Measurements from ENCODE around the gene MRPS22.

Gene MRPS22

GRCh38 chr3:139354661-139355060 is 10.8 kb downstream of the MRPS22 start:
- no peak overlapping the region for H3K4me2 ChIP-seq (ENCODE audit: low read depth, low read length, poor library complexity, severe bottlenecking)
- H3K9me3 ChIP-seq (ENCODE audit: insufficient read depth, low read depth, low read length) = no peaks in the 10 kb centered on the region
- H3K9me2 ChIP-seq (replicated peaks; ENCODE audit: low read depth, low read length) = no peaks in the 10 kb centered on the region
- H3K36me3 ChIP-seq (ENCODE audit: insufficient read depth, low read length) = peaks cover 92% of the 10 kb centered on the region
- H3K4me3 ChIP-seq (ENCODE audit: low read length, poor library complexity, severe bottlenecking) = no peak overlapping the region
- H3K9ac ChIP-seq (ENCODE audit: low read depth, low read length, poor library complexity, severe bottlenecking) = no peak overlapping the region
- peaks cover 3% of the 10 kb centered on the region for H4K20me1 ChIP-seq (ENCODE audit: insufficient read depth, low read length, poor library complexity, severe bottlenecking)
- no peak overlapping the region for H2AFZ ChIP-seq (ENCODE audit: low read length)
- TF ChIP-seq EZH2phosphoT487 (IDR thresholded peaks at IDR 0.05; ENCODE audit: borderline replicate concordance) (no peak), CTCF (conservative IDR thresholded peaks at IDR 0.05; ENCODE audit: low read length) (no peak)
- no peaks in the 10 kb centered on the region for H3K27me3 ChIP-seq (ENCODE audit: insufficient read depth, low read length, poor library complexity, severe bottlenecking)
- no peaks in the 10 kb centered on the region for H3K79me2 ChIP-seq (ENCODE audit: insufficient read depth, low read length)
- H3K4me1 ChIP-seq (ENCODE audit: insufficient read depth, low read length, poor library complexity, severe bottlenecking) = no peaks in the 10 kb centered on the region
- 0 out of 2 replicates have a peak, but pooled peaks cover 2% of the 10 kb centered on the region for H3F3A ChIP-seq (ENCODE audit: low read depth)

- Histone ChIP-seq H3K36me3 (ENCODE audit: insufficient read depth, low read length) (peaks cover 94% of the 10 kb centered on the region), H3K4me3 (ENCODE audit: low read length, poor library complexity, severe bottlenecking) (no peak overlapping the region), H3K79me2 (ENCODE audit: insufficient read depth, low read length) (no peaks in the 10 kb centered on the region), H3K4me1 (ENCODE audit: insufficient read depth, low read length, poor library complexity, severe bottlenecking) (no peaks in the 10 kb centered on the region), H3K27me3 (ENCODE audit: insufficient read depth, low read length, poor library complexity, severe bottlenecking) (no peaks in the 10 kb centered on the region), H3K9me3 (ENCODE audit: insufficient read depth, low read depth, low read length) (no peaks in the 10 kb centered on the region), H3K9me2 (replicated peaks; ENCODE audit: low read depth, low read length) (no peaks in the 10 kb centered on the region), H2AFZ (ENCODE audit: low read length) (no peak overlapping the region), H3K4me2 (ENCODE audit: low read depth, low read length, poor library complexity, severe bottlenecking) (peak overlapping the region; percentile 17), H4K20me1 (ENCODE audit: insufficient read depth, low read length, poor library complexity, severe bottlenecking) (peaks cover 3% of the 10 kb centered on the region), H3K9ac (ENCODE audit: low read depth, low read length, poor library complexity, severe bottlenecking) (no peak overlapping the region), H3F3A (ENCODE audit: low read depth) (0 out of 2 replicates have a peak, but pooled peaks cover 2% of the 10 kb centered on the region)
- no peak for TF ChIP-seq EZH2phosphoT487 (IDR thresholded peaks at IDR 0.05; ENCODE audit: borderline replicate concordance)
- no peak for TF ChIP-seq CTCF (conservative IDR thresholded peaks at IDR 0.05; ENCODE audit: low read length)
These were observed 11.7 kb downstream of the MRPS22 start for GRCh38 chr3:139355476-139355875.

GRCh38 chr3:139355891-139356290 is 12.1 kb downstream of the MRPS22 start:
- H3K9me2 ChIP-seq (replicated peaks; ENCODE audit: low read depth, low read length) = no peaks in the 10 kb centered on the region
- H2AFZ ChIP-seq (ENCODE audit: low read length) = no peak overlapping the region
- no peaks in the 10 kb centered on the region for H3K79me2 ChIP-seq (ENCODE audit: insufficient read depth, low read length)
- H3K4me2 ChIP-seq (ENCODE audit: low read depth, low read length, poor library complexity, severe bottlenecking) = peak overlapping the region; percentile 17
- peaks cover 94% of the 10 kb centered on the region for H3K36me3 ChIP-seq (ENCODE audit: insufficient read depth, low read length)
- no peaks in the 10 kb centered on the region for H3K4me1 ChIP-seq (ENCODE audit: insufficient read depth, low read length, poor library complexity, severe bottlenecking)
- H3F3A ChIP-seq (ENCODE audit: low read depth) = 0 out of 2 replicates have a peak, but pooled peaks cover 2% of the 10 kb centered on the region
- no peaks in the 10 kb centered on the region for H3K27me3 ChIP-seq (ENCODE audit: insufficient read depth, low read length, poor library complexity, severe bottlenecking)
- H3K4me3 ChIP-seq (ENCODE audit: low read length, poor library complexity, severe bottlenecking) = no peak overlapping the region
- H3K9me3 ChIP-seq (ENCODE audit: insufficient read depth, low read depth, low read length) = no peaks in the 10 kb centered on the region
- H3K9ac ChIP-seq (ENCODE audit: low read depth, low read length, poor library complexity, severe bottlenecking) = no peak overlapping the region
- TF ChIP-seq CTCF (conservative IDR thresholded peaks at IDR 0.05; ENCODE audit: low read length) (no peak), EZH2phosphoT487 (IDR thresholded peaks at IDR 0.05; ENCODE audit: borderline replicate concordance) (no peak)
- peaks cover 3% of the 10 kb centered on the region for H4K20me1 ChIP-seq (ENCODE audit: insufficient read depth, low read length, poor library complexity, severe bottlenecking)

All from Loucy (cell line).